SK-N-SH treated with all-trans-retinoic acid at 6 μM for 48 hours (cell line): ENCODE measurements around the gene TMEM270.

Experiments used
- ESRRG ChIP-seq: fragments of 250-450 bp; sonication (Bioruptor Pico); IDR thresholded peaks from 2 replicates; pipeline ENCODE4 v1.6.1; 2021; ENCODE audit warnings: mild to moderate bottlenecking
- GLIS3 ChIP-seq: fragments of 250-450 bp; sonication (Bioruptor Pico); IDR thresholded peaks from 2 replicates; pipeline ENCODE4 v1.5.0; 2020; ENCODE audit warnings: mild to moderate bottlenecking, moderate library complexity
- OSR1 ChIP-seq: fragments of 250-450 bp; sonication (Bioruptor Pico); IDR thresholded peaks from 2 replicates; pipeline ENCODE4 v1.8.0; 2022; ENCODE audit warnings: moderate library complexity, mild to moderate bottlenecking, inconsistent platforms
- RARB ChIP-seq: fragments of 250-450 bp; sonication (Bioruptor Pico); IDR thresholded peaks from 2 replicates; pipeline ENCODE4 v1.8.0; 2021; ENCODE audit warnings: mild to moderate bottlenecking, moderate library complexity
- ZFP3 ChIP-seq: fragments of 250-450 bp; sonication (Bioruptor Pico); IDR thresholded peaks from 2 replicates; pipeline ENCODE4 v1.5.0; 2020; ENCODE audit warnings: mild to moderate bottlenecking, moderate library complexity
- ZFP30 ChIP-seq: fragments of 450-650 bp; formaldehyde crosslinking; IDR thresholded peaks from 2 replicates; pipeline ENCODE4 v1.5.0; 2022; ENCODE audit warnings: mild to moderate bottlenecking, moderate library complexity
- TF ChIP-seq, protein P1 (sequence below): fragments of 250-450 bp; sonication (Bioruptor Pico); IDR thresholded peaks from 2 replicates; pipeline ENCODE4 v1.8.0; 2020; ENCODE audit warnings: mild to moderate bottlenecking, moderate library complexity, borderline replicate concordance

DNA sequence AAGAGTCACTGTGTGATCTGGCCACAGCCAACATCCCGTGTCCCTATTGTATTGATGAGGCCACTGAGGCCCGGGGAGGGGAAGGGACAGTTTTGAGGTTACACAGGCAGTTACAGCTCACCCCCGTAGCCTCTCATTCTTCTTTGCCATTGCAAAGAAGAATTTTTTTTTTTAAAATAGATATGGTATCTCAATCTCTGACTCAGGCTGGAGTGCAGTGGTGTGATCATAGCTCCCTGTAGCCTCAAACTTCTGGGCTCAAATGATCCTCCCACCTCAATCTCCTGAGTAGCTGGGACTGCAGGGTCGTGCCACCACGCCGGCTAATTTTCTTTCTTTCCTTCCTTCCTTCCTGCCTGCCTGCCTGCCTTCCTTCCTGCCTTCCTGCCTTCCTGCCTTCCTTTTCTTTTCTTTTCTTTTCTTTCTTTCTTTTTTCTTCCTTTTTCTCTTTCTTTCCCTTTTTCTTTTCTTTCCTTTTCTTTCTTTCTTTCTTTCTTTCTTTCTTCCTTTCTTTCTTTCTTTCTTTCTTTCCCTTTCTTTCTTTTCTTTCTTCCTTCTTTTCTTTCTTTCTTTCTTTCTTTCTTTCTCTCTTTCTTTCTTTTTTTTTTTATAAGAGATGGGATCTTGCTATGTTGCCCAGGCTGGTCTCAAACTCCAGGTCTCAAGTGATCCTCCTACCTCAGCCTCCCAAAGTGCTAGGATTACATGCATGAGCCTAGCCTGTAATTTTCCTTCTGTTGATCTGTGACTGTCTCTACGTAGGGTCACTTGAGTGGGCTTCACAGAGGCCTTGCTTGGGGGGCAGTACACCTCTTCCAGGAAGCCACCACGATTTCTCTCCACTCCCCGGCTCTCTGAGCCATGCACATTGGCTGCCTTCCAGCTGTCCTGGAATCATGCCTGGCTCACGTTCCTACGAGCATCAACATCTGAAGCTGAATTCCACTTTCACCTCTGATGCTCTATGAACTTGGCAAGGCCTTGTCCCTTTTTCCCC lies 31.3 kb downstream of the TMEM270 start:
- TF ChIP-seq ZFP30 (CRISPR knock-in tag) (no peak), ESRRG (CRISPR knock-in tag) (no peak; the same call in 1 of the 2 replicates), RARB (CRISPR knock-in tag) (no peak), ZFP3 (CRISPR knock-in tag) (peak; percentile 64; the same call in 1 of the 2 replicates), GLIS3 (CRISPR knock-in tag) (no peak; the same call in 1 of the 2 replicates), OSR1 (CRISPR knock-in tag) (no peak)
- TF ChIP-seq, protein P1, sequence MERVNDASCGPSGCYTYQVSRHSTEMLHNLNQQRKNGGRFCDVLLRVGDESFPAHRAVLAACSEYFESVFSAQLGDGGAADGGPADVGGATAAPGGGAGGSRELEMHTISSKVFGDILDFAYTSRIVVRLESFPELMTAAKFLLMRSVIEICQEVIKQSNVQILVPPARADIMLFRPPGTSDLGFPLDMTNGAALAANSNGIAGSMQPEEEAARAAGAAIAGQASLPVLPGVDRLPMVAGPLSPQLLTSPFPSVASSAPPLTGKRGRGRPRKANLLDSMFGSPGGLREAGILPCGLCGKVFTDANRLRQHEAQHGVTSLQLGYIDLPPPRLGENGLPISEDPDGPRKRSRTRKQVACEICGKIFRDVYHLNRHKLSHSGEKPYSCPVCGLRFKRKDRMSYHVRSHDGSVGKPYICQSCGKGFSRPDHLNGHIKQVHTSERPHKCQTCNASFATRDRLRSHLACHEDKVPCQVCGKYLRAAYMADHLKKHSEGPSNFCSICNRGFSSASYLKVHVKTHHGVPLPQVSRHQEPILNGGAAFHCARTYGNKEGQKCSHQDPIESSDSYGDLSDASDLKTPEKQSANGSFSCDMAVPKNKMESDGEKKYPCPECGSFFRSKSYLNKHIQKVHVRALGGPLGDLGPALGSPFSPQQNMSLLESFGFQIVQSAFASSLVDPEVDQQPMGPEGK (CRISPR knock-in tag), result no peak
